HG02759 (cell line): Measurements from ENCODE around the gene TRIM17.

Experiments
- ATAC-seq: cut with Tn5 transposase; IDR thresholded peaks from one replicate; pipeline ENCODE4 v1.9.1; 2021; ENCODE audit warnings: mild to moderate bottlenecking, moderate library complexity; ENCODE audit not compliant: unreplicated experiment

TRIM17 gene

DNA sequence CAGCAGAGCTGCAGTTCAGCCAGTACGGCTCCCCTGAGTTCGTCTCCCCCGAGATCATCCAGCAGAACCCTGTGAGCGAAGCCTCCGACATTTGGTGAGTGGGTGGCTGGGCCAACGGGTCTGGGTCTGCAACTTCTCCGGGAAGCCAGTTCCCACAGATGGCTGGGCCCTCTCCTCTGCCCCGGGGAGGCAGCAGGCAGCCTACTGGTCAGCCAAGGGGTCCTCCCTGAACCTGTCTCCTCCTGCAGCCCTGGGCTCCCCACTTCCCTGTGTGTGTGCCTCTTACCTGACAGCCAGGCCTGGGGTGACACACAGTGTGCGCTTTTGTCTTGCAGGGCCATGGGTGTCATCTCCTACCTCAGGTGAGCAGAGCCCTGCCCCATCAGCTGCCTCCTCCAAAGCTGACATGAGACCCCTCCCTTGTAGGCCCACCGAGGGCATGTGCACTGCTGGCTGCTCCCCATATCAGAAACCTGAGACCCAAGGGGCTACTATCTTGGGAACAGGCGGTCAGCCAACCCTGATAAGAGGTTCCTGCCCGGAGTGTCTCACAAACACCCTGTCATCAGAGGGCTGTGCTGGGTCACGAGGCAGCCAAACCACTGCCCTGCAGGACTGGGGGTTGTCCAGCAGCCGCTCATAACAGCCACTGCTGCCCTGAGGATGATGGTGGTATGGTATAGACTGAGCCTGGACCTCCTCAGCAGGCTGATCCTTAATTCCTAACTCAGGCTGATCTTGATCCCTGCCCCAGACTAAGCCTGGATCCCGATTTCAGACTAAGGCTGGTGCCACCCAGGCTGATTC lies 47.7 kb downstream of the TRIM17 start:
- no peak for ATAC-seq

DNA sequence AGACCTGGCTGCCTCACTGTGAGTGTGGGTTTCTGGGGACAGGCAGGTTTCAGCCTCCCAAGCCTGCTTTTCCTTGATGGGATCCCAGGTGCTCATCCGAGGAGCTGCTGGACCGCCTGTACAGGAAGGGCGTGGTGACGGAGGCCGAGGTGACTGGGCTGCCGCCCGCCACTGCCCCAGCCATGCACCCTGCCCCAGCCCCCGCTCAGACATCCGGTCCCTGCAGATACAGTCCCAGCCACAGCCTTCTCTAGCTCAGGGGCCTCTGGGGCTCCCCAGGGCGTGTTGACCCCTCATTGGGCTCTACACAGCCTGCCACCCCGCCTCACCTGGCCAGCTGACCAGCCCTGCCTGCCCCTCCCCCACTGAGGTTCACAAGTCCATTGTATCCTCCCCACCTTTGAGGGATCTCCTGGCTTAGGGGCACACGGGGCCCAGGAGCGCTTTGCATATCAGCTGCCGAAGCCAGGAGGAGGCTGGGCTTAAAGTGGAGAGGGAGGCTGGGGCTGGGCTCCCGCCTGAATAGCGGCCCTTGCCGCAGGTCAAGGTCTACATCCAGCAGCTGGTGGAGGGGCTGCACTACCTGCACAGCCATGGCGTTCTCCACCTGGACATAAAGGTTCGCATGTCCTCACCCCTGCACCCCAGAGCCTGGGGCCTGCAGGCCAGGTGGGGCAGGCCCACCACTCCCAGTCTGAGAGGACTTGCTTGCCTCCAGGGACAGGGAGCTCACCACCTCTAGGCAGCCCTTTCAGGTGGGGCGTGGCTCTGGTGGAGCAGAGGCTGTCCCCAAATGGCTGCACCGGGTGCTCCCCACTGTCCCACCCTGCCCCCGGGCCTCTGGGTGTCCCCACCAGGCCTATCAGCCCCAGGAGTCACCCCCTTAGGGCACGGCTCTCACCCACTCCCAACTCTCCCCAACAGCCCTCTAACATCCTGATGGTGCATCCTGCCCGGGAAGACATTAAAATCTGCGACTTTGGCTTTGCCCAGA lies 48.6 kb downstream of the TRIM17 start:
- no peak for ATAC-seq

DNA sequence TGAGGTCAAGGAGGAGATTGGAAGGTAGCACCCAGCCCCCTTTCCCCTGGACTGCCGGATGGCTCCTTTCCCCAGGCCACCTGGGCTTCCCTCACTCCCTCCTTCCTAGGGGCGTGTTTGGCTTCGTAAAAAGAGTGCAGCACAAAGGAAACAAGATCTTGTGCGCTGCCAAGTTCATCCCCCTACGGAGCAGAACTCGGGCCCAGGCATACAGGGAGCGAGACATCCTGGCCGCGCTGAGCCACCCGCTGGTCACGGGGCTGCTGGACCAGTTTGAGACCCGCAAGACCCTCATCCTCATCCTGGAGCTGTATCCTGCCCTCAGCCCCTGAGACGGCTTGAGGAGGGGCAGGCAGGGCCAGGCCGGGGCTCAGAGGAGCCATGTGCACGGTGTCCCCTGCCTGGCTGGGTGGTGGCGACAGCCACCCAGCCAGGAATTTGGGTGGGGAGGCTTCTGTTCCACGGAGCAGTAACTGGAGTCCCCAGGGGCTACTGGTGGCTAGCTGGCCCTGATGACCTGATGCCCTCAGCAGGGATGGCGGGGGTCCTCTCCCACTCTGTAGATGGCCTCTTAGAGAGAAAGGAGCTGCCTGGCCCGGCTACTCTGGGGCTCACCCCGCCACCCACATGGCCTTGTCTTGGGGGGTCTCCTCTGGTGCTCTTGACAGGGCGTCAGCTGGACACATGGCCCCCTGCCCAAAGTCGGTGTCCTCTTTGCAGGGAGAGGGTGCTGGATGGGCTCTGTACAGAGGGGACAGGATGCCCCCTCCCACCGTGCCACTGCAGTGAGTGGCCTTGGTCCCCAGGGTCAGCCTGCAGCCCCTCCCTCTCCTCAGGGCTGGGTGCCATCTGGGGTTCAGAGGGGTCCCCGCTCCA lies 49.6 kb downstream of the TRIM17 start:
- no peak for ATAC-seq

DNA sequence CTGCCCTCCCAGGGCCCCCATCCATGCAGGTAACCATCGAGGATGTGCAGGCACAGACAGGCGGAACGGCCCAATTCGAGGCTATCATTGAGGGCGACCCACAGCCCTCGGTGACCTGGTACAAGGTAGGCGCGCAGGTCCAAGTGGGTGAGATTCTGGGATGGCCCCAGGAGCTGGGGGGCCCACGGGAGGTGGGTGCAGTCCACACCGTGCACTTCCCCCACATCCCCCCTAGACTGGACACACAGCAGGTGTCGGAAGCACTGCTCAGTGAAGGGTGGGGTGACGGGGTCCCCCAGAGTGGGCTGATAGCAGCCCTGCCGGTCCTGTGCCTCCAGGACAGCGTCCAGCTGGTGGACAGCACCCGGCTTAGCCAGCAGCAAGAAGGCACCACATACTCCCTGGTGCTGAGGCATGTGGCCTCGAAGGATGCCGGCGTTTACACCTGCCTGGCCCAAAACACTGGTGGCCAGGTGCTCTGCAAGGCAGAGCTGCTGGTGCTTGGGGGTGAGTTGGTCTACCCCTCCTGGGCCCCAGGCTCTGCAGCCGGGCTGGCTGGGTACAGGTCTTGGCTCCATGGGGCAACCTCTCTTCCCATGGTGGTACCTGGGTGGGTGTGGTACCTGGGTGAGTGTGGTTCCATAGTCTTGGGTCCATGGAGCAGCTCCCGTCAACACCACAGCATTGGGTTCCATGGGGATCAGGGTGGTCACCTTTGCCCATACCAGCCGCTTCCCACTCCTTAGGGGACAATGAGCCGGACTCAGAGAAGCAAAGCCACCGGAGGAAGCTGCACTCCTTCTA lies 50.4 kb downstream of the TRIM17 start:
- ATAC-seq = no peak

DNA sequence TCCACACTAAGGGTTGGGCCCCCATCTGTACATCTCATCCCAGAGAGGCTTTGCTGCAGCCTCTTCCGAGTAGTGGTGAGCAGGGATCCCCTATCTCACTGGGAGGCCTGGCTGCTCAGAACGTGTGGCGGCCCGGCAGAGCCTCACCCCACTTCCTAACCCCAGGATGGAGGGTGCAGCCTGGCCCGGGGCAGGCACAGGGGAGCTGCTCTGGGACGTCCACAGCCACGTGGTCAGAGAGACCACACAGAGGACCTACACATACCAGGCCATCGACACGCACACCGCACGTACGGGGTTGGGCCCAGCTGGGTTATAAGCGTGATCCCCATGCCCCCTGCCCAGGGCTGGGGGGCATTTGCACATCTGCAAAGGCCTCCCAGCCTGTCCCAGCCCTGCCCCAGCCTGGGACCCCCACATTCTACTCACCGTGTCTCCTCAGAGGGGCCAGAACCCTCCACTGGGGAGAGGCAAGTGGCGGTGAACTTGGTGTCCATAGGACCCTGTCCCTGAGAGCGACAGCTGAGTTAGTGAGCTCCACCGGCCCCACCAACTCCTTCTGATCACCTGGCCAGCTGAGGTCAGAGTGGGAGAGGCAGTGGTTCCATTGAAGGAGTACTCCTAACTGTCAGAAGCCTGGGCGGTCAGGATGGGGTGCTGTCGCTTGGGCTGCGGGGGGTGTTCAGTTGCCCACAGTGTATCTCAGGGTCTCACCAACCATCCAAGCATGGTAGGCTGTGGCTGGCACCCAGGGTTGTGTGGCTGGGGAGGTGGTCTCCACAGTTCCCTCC lies 51.2 kb downstream of the TRIM17 start:
- no peak for ATAC-seq

DNA sequence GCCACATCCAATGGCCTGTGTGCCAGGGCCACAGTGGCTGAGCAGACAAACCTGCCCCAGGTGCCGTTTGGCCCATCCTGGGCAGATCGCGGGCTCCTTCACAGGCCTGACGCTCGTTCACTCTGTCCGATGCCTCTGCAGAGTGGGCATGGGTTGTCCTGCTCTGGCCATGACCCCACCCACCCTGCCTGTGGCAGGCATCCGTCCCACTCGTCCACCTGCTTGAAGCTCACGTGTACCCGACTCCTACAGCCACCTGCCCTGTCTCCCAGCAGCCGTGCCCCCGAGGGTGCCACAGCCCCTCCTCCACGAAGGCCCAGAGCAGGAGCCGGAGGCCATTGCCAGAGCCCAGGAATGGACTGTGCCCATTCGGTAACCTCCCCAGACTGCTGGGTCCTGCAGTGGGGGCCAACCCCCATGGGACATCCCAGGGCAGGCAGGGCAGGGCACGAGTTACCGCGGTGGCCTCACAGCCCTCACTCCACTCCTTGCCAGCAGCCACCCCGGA lies 51.9 kb downstream of the TRIM17 start:
- no peak for ATAC-seq

DNA sequence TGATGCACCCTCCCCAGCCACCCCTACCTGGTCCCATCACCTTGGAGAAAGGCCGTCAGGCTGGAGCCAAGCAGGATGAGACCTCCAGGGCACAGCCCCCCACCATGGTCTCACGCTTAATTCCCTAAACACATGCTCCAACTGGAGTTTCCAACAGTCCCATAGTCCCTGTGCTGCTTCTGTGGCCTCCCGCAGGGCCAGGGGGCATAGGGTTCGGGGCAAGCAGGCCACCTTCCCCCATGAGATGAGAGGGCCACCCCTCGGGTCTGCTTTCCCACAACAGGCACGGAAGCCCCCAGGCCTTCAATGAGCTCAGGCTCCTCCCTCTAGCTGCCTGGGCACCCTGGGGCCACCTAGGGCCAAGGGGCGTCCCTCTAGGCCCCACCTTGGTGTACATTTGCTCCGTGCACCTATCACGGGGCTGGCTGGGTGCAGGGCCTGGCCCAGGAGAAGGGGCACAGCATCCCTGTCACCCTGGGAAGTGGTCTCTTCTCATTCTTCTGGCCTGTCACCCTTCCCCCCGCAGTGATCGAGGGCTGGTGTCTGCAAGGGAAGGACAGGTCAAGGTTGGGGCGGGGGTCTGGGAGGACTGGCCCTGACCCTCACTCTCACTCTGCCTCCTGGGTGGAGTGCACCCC lies 52.5 kb downstream of the TRIM17 start:
- no peak for ATAC-seq

DNA sequence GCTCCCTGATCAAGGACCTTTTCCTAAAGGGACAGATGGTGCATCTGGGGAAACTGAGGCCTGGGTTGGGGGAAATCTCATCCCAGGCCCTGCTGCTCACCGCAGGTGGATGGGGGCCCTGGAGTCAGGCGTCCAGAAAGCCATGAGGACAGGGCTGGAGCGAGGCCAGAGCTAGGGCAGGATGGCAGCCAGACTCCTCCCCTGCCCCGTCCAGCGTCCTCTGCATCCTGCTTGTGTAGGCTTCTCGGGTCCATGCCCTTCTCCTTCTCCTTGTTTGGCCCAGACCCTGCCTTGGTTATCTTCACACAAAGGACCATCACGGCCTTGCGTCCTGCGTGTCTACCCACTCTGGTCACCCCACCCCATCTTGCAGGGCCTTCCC lies 53.0 kb downstream of the TRIM17 start:
- no peak for ATAC-seq

DNA sequence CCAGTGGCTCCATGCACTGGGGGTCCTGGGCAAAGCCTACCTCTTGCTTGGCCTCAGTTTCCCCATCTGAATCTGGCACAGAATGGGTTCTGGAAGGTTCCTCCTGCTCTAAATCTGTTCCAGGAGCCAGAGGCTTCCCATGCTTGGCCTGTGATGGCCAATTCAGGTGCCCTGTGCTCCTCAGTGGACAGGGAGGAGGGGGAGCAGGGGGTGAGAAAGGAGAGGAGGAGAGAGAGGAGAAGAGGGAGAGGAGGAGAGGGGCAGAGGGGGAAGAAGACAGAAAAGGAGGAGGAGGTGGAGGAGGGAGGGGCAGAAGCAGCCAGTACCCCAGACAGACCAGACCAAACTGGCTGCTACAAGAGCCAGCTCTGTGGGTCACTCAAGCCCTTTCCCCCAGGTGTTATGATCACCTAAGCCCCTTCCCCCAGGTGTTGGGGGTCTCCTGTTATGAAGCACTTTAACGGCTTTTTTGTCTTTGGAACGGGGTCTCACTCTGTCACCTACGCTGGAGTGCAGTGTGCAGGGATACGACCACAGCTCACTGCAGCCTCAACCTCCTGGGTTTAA lies 53.7 kb downstream of the TRIM17 start:
- no peak for ATAC-seq

DNA sequence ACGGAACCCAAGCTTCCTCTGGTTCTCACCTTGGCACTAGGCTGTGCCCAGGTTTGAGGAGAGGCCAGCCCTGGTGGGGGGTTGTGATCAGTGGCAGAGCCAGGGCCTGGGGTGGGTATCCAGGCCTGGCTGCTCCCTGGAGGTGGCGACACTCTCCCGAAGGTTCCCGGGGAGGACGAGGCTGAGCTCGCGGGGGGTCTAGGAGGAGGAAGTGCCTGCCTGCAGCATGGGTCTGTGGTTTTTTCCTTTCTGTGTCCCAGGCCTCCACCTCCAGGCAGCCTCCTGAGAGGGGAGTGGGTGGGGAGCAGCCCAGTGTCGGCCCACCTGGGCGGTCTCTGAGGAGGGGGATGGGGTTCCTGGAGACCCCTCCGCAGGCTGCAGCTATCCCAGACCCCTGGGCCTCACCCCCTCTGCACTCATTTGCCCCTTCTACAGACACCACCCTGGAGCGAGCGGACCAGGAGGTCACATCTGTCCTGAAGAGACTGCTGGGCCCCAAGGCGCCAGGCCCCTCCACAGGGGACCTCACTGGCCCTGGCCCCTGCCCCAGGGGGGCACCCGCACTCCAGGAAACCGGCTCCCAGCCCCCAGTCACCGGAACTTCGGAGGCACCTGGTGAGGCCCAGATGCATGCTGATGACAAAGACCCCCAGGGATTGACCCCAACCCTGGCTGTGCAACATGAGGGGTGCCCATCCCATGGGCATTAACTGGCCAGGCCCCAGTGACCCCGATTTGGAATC lies 54.3 kb downstream of the TRIM17 start:
- no peak for ATAC-seq

DNA sequence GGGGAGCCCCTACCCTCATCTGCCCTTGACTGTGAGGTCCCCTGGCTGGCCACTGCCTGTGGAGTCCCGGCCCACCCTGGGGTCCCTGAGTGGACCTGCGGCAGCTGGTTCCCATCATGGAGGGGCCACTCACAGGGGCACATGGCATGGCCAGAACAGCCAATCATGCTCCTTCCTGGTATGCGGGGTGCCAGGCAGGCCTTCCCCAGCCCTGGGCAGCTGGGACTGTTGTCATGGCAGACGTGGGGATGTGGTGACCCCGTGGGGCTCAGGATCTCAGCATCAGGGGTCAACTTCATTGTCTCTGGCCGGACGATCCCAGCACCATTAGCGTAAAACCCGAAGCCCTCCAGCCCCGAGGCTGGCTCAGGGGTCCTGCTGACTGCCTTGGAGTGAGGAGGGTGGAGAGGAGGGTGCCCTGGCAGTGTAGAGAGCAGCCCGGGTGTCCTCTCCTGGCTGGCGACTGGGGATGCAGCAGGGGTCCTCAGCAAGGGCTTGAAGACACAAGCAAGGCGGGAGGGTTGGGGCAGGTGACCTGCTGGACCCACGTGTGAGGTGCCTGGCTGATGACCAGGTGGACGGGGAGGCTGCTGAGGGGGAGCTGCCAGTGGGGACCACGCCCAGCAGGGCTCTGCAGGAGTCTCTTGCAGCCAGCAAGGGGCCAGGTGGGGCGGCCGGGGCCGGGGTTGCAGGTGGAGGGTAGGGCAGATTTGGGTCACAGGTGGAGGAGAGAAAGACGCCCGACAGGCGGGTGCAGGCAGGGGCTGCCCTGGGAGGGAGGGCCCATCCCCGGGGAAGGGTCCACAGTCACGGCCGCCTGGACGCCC lies 55.1 kb downstream of the TRIM17 start:
- ATAC-seq = no peak

DNA sequence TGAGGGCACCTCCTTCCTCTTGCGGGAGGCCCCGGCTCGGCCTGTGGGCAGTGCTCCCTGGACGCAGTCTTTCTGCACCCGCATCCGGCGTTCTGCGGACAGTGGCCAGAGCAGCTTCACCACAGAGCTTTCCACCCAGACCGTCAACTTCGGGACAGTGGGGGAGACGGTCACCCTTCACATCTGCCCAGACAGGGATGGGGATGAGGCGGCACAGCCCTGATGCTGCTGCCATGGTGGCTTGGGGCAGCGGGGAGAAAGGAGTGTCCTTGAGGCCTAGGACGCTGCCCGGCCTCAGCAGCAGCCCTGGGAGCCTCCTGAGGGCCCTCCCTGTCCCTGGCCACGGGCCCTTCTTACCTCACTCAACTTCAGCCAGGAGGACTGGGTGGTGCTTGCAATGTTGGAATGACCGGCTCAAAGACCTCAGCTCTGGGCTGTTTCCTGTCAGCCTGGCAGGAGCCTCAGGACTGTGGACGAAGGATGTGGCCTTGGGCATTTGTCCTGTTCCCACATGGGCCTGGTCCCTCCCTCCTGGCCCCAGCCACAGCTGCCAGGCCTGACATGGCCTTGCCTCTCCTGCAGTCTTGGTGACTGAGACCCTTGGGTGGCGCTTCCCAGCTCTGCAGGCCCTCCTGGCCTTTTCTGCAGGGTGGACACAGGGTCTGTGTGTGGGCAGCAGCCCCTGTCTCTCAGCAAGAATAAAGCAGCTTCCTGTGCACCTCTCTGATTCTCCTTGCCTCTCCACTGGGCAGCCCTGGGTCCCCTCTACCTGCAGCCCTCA lies 55.9 kb downstream of the TRIM17 start:
- no peak for ATAC-seq

DNA sequence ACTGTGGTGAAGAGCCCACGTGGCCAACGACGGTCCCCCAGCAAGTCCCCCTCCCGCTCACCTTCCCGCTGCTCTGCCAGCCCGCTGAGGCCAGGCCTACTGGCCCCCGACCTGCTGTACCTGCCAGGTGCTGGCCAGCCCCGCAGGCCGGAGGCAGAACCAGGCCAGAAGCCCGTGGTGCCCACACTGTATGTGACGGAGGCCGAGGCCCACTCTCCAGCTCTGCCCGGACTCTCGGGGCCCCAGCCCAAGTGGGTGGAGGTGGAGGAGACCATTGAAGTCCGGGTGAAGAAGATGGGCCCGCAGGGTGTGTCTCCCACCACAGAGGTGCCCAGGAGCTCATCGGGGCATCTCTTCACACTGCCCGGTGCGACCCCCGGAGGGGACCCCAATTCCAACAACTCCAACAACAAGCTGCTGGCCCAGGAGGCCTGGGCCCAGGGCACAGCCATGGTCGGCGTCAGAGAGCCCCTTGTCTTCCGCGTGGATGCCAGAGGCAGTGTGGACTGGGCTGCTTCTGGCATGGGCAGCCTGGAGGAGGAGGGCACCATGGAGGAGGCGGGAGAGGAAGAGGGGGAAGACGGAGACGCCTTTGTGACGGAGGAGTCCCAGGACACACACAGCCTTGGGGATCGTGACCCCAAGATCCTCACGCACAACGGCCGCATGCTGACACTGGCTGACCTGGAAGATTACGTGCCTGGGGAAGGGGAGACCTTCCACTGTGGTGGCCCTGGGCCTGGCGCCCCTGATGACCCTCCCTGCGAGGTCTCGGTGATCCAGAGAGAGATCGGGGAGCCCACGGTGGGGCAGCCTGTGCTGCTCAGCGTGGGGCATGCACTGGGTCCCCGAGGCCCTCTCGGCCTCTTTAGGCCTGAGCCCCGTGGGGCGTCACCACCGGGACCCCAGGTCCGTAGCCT lies 56.8 kb downstream of the TRIM17 start:
- ATAC-seq = no peak

DNA sequence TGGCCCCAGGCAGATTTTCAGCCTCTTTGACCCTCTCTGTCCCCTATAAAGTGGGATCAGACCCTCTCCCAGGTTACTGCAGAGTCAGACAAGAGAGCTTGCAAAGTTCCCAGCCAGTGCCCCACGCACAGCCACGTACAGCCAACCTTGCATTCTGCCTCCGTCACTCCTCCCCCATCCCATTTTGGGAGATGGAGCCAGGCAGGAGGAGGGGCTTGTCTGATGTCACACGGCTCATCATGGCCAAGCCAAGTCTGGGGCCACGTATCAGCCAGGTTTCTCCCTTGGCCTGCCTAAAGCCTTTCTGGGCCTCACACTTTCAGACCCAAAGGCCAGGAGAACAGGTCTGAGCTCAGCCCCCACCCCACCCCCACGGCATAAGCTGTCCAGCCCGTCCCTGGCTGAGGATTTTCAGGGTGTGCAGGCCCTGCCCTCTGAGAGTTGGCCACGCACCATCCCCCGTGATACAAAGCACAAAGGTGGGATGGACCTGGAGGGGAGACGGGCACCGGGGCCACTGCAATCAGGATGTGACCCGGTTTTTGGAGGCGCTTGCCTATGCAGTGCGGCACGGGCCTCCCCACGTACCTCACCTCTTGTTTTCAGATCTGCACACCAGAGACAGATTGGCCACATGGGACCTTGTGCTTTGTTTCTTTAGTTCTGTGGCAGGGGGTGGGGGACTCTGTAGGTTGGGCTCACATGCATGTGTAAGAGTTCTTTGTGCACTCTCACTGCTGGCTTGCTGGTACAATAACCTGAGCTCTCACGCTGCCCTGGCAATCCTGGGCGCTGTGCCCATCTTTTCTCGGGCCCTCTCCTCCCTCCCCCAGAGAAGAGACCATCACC lies 57.7 kb downstream of the TRIM17 start:
- no peak for ATAC-seq
